GM19455 (cell line): ENCODE results near the gene PRKCZ.
"Not testable (repeated sequence)": the region's sequence is repeated elsewhere in the genome, so short reads cannot be mapped to it uniquely, and the experiment has no call there.

ENCODE experiments used
- ATAC-seq: cut with Tn5 transposase; IDR thresholded peaks from one replicate; pipeline ENCODE4 v1.9.1; 2021; ENCODE audit not compliant: unreplicated experiment

PRKCZ gene

DNA sequence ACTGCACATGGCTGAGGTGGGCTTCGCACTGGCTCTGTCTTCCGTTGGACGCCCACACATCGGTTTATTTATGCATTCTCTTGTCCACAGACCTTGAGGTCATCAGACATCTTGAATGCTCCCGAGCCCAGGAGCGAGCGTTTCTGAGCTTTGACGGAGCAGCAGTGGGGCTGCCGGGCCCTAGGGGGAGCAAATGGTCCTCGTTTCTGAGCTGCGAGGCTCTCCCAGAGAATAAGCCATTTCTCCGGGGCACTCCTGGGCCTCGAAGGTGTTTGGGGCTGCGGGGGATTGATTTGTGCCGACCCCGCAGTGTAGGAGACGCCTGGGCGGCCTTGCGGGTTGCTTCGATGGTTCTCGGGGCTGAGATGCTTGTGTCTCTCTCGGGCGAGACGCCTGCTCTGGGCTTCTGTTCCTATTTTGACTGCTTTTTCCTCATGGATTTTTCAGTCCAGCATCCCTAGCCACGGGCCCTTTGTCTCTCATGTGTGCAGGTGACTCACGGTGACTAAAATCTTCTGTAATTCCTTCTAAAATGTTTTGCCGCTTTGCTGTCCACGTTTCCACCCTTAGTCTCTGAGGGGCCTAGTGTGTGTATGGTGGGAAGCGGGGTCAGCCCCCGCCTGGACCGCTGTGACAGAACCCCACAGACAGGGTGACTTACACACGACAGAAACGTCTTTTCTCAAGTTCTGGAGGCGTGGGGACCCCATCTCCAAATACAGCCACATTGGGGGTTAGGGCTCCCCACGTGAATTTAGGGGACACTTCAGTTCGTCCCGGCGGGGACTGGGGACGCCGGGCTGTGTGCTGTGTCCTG, 82.2 kb downstream of the PRKCZ start:
- no peak for ATAC-seq

- ATAC-seq, result peak; percentile 91
Observed at GRCh38 chr1:2133039-2133878, 83.0 kb downstream of the PRKCZ start.

GRCh38 chr1:2133879-2134215, 83.6 kb downstream of the PRKCZ start:
- ATAC-seq, result no peak

- no peak for ATAC-seq
Observed at GRCh38 chr1:2134266-2134620, 84.0 kb downstream of the PRKCZ start.

GRCh38 chr1:2134621-2135307, 84.6 kb downstream of the PRKCZ start:
- ATAC-seq, result no peak

- ATAC-seq, result no peak
Observed at GRCh38 chr1:2135441-2135841, 85.2 kb downstream of the PRKCZ start.

DNA sequence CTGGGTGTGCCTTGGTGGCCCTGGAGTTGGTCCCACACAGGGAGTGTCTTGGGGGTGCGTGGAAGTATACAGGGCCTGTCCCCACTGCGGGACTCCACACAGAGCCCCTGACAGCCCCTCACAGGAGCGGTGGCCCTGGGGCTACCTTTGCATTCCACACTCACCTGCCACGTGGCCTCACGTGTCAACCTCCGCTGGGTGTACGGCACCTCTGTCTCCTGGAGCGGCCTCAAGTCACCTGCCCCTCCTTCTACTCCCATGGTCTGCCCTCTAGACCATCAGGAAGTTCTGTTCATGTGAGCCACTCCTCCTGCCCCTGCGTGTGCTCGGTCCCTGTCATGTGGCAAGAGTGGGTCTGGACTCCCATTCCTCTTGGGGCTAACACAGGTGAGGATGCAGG, 85.7 kb downstream of the PRKCZ start:
- ATAC-seq, result no peak

GRCh38 chr1:2136386-2137235, 86.4 kb downstream of the PRKCZ start:
- no peak for ATAC-seq

GRCh38 chr1:2137257-2138121, 87.3 kb downstream of the PRKCZ start:
- ATAC-seq, result no peak

DNA sequence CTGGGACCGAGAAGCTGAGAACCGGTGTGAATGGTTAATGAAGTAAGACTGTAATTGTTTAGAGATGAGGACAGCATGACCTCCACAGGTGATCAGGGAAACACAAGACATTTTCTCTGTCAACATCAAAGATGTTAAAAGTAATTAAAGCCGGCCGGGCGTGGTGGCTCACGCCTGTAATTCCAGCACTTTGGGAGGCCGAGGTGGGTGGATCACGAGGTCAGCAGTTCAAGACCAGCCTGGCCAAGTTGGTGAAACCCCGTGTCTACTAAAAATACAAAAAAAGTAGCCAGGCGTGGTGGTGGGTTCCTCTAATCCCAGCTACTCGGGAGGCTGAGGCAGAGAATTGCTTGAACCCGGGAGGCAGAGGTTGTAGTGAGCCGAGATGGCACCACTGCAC, 88.9 kb downstream of the PRKCZ start:
- not testable (repeated sequence) for ATAC-seq

GRCh38 chr1:2141025-2141424, 90.8 kb downstream of the PRKCZ start:
- no peak for ATAC-seq

DNA sequence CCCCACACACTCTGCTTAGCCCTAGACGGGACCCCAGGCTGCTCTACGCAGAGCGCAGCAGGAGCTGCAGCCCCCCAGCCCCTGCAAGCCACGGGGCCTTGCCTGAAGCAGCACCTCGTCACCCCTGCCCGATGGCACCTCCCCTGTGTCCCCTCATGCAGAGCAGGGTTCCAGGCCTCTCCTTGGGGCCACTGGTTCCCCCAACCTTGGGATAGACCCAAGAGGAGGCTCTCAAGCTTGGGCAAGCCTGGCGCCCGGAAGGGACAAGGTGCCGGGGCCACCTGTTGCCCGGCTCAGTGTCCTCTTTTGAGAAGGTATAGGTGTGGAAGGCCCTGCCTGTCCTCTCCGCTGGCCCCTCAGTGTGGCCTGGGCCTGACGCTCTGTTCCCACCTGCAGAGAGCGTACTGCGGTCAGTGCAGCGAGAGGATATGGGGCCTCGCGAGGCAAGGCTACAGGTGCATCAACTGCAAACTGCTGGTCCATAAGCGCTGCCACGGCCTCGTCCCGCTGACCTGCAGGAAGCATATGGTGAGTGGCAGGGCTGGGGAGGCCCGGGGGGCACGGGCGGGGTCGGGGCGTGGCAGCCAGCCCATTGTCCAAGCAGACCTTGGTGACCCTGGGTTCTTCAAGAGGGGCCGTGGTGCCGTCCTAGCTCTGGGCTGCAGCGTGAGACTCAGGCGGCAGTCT, 93.7 kb downstream of the PRKCZ start:
- no peak for ATAC-seq

- no peak for ATAC-seq
Observed at GRCh38 chr1:2144501-2145090, 94.4 kb downstream of the PRKCZ start.

DNA sequence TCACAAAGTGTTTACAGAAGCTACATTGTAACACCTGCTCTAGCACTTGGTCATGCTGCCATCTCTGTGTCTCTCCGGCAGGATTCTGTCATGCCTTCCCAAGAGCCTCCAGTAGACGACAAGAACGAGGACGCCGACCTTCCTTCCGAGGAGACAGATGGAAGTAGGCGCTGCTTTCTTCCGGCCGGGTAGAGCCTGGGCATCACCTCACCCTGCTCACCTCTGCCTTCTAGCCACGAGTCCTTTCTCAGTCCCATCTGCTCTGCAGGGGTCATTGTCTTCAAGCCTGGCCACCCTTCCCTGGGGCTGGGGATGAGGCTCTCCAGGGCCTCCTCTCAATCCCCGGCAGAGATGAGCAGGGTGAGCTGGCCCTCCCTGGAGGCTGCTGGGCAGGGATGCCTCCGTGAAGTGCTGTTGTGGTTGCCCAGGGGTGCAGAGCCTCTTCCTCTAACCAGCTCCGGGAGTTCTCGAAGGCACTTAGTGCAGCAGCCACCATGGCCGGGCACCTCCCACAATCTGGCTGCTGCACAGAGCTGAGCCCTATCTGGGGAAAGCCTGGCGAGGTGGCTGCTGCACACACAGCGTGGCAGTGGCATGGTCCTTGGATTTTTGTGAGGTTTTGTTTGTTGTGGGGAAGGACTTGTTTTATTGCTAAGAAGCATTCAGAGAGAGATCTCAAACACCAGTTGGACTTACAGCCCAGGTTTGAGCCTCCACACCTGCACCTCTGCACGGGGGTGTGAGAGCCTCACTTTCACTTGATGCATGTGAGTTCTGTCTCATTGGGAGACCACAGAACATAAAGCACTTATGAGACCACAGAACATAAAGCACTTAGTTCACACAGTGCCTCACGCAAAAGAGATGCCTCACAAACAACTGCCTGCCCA, 96.0 kb downstream of the PRKCZ start:
- ATAC-seq, result no peak

DNA sequence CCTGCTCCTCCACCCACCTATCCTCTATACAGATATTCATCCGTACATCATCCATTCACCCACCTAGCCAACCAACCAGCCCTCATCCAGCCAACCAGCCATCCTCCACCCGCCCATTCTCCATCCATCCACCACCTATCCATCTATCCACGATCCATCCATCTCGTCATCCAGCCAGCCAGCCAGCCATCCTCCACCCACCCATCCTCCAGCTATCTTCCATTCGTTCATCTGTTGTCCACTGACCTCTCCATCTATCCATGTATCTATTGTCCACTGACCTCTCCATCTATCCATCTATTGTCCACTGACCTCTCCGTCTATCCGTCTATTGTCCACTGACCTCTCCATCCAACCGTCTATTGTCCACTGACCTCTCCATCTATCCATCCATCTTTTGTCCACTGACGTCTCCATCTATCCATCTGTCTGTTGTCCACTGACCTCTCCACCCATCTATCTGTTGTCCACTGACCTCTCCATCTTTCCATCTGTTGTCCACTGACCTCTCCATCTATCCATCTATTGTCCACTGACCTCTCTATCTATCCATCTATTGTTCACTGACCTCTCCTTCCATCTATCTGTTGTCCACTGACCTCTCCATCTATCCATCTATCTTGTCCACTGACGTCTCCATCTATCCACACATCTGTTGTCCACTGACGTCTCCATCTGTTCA, 96.8 kb downstream of the PRKCZ start:
- ATAC-seq, result no peak

- not testable (repeated sequence) for ATAC-seq
Observed at GRCh38 chr1:2147869-2148268, 97.7 kb downstream of the PRKCZ start.

DNA sequence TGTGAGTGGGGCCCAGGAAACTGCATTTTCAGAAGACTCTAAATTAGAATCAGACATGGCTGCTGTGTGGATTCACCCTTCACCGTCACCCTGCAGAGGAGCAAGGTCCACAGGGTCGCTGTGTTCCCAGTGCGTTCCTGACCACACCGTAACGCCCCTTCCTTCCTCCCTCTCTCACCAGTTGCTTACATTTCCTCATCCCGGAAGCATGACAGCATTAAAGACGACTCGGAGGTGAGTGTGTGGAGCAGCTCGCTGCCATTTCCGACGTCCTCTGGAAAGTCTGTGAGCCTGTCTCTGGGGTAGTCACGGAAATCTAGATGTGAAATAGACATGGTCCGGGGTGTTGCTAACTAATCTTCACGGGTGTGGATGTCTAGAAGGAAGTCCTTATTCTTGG, 98.5 kb downstream of the PRKCZ start:
- no peak for ATAC-seq
